BLaER1 treated with 17β-estradiol and CSF1 and Interleukin-3, amounts not matched to agents 10 nM and 100 nM (cell line): Measurements from ENCODE around the gene HDGFL3.
A peak's percentile ranks its signal among the peaks of the same experiment; 100 is the strongest.
"Not testable (repeated sequence)": the region's sequence is repeated elsewhere in the genome, so short reads cannot be mapped to it uniquely, and the experiment has no call there.

Experiments used
- H3K27ac ChIP-seq, 11 experiments: shearing (Covaris generic); formaldehyde crosslinking; 2 replicates each; pipeline ENCODE4 v1.8.1; 2022
- H3K27me3 ChIP-seq, 11 experiments: shearing (Covaris generic); formaldehyde crosslinking; 2 replicates each; pipeline ENCODE4 v1.8.1; 2022
- H3K36me3 ChIP-seq, 11 experiments: shearing (Covaris generic); formaldehyde crosslinking; 2 replicates each; pipeline ENCODE4 v1.8.1; 2022
- H3K4me1 ChIP-seq, 10 experiments: shearing (Covaris generic); formaldehyde crosslinking; 2 replicates each; pipeline ENCODE4 v1.8.1; 2022
- H3K4me2 ChIP-seq, 11 experiments: shearing (Covaris generic); formaldehyde crosslinking; 2 replicates each; pipeline ENCODE4 v1.8.1; 2022
- H3K4me3 ChIP-seq, 10 experiments: shearing (Covaris generic); formaldehyde crosslinking; 2 replicates each; pipeline ENCODE4 v1.8.1; 2022
- H3K9ac ChIP-seq, 11 experiments: shearing (Covaris generic); formaldehyde crosslinking; 2 replicates each; pipeline ENCODE4 v1.8.1; 2022
- H3K9me3 ChIP-seq, 11 experiments: shearing (Covaris generic); formaldehyde crosslinking; replicated peaks in 1 of 11; 2 replicates each; pipeline ENCODE4 v1.8.1; 2022
- H4K20me1 ChIP-seq, 11 experiments: shearing (Covaris generic); formaldehyde crosslinking; 2 replicates each; pipeline ENCODE4 v1.8.1; 2022
- Cebpa-rat ChIP-seq, 11 experiments: shearing (Covaris generic); IDR thresholded peaks; 2 replicates each; pipeline ENCODE4 v1.8.1; 2022

Gene HDGFL3

DNA sequence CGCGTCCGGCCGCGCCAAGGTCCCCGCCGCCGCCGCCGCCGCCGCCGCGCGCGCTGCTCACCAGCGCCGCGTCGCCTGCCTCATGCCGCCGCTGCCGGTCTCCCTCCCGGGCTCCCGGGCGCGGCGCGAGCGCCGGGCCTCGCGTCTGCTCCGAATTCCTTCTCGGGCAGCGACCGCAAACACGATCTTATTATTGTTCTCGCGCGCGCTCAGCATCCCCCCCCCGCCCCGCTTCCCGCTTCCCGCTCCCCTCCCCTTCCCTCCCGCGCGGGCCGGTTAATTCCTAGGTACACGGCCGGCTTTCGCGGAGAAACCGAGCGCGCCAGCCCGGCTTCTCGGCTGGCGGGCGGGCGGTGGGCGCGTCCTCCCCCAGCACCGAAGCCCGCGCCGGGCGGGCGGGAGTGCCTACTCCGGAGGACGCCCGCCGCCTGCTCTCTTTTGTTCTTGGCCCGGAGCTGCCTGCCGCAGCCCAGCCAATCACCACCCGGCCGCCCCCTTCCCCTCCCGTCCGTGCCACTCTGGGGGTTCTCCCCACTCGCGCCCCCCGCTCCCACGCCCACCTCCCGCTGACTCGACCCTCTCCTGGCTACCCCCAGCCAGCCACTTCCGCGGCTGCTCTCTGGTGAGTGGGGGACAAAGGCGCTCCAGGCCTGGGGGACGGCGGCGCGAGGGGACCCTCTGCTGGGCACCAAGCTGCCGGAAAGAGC is at the start of gene HDGFL3:
Gene HDGFL3, minus strand, starts transcription at position 164 of the 707 bp plus-strand sequence. CDS start 409 bp downstream, outside the sequence.
- peaks cover 18 to 34% (median 25%) of the 10 kb centered on the region in 10 experiments for H3K4me1 ChIP-seq
- H3K9ac ChIP-seq: peak within 1 kb of the TSS; percentile 91 to 98 (median 96)
- no peak for TF ChIP-seq Cebpa-rat (IDR thresholded peaks at IDR 0.05)
- H3K27me3 ChIP-seq: no peaks in the 10 kb centered on the region
- no peaks in the 10 kb centered on the region for H3K9me3 ChIP-seq
- peak within 1 kb of the TSS; percentile 92 to 97 (median 95) for H3K27ac ChIP-seq
- peak within 1 kb of the TSS; percentile 73 to 94 (median 83) for H3K4me2 ChIP-seq
- peaks cover 0 to 5% (median 0%) of the 10 kb centered on the region in 11 experiments; a peak in 3 of 22 replicates for H3K36me3 ChIP-seq
- peaks cover 0 to 34% (median 18%) of the 10 kb centered on the region in 11 experiments; a peak in 14 of 22 replicates for H4K20me1 ChIP-seq
- peak within 1 kb of the TSS; percentile 83 to 98 (median 92) for H3K4me3 ChIP-seq

- Histone ChIP-seq H4K20me1 (no peaks in the 10 kb centered on the region), H3K4me3 (no peak overlapping the region), H3K4me2 (no peak overlapping the region), H3K9ac (no peak overlapping the region), H3K27ac (no peak overlapping the region), H3K9me3 (0 out of 22 replicates have a peak, but pooled peaks cover 0 to 2% (median 0%) of the 10 kb centered on the region in 11 experiments), H3K4me1 (no peaks in the 10 kb centered on the region), H3K36me3 (no peaks in the 10 kb centered on the region), H3K27me3 (no peaks in the 10 kb centered on the region)
- no peak for TF ChIP-seq Cebpa-rat (IDR thresholded peaks at IDR 0.05)
These were observed 43.2 kb upstream of the HDGFL3 start for GRCh38 chr15:83250781-83251180.

GRCh38 chr15:83249030-83249343 is 41.4 kb upstream of the HDGFL3 start:
- H3K9ac ChIP-seq: peak overlapping the region in 1 of 11 experiments; percentile 41; a peak in 1 of 22 replicates
- H3K4me2 ChIP-seq: no peak overlapping the region
- no peaks in the 10 kb centered on the region for H3K4me1 ChIP-seq
- no peak overlapping the region for H3K4me3 ChIP-seq
- no peaks in the 10 kb centered on the region for H3K27me3 ChIP-seq
- H4K20me1 ChIP-seq: no peaks in the 10 kb centered on the region
- no peak for TF ChIP-seq Cebpa-rat (IDR thresholded peaks at IDR 0.05)
- H3K9me3 ChIP-seq: peaks cover 0 to 7% (median 0%) of the 10 kb centered on the region in 11 experiments; a peak in 1 of 22 replicates
- no peak overlapping the region for H3K27ac ChIP-seq
- H3K36me3 ChIP-seq: no peaks in the 10 kb centered on the region

GRCh38 chr15:83248151-83249029 is 40.8 kb upstream of the HDGFL3 start:
- H3K27me3 ChIP-seq: no peaks in the 10 kb centered on the region
- no peak overlapping the region for H3K27ac ChIP-seq
- H3K4me1 ChIP-seq: peaks cover 0 to 5% (median 5%) of the 10 kb centered on the region in 10 experiments; a peak in 8 of 20 replicates
- H4K20me1 ChIP-seq: no peaks in the 10 kb centered on the region
- peaks cover 0 to 7% (median 3%) of the 10 kb centered on the region in 11 experiments; a peak in 1 of 22 replicates for H3K9me3 ChIP-seq
- TF ChIP-seq Cebpa-rat (IDR thresholded peaks at IDR 0.05): no peak
- peak overlapping the region in 1 of 11 experiments; percentile 20; a peak in 1 of 22 replicates for H3K4me2 ChIP-seq
- H3K36me3 ChIP-seq: no peaks in the 10 kb centered on the region
- H3K9ac ChIP-seq: peak overlapping the region in 1 of 11 experiments; percentile 41; a peak in 1 of 22 replicates
- H3K4me3 ChIP-seq: no peak overlapping the region

DNA sequence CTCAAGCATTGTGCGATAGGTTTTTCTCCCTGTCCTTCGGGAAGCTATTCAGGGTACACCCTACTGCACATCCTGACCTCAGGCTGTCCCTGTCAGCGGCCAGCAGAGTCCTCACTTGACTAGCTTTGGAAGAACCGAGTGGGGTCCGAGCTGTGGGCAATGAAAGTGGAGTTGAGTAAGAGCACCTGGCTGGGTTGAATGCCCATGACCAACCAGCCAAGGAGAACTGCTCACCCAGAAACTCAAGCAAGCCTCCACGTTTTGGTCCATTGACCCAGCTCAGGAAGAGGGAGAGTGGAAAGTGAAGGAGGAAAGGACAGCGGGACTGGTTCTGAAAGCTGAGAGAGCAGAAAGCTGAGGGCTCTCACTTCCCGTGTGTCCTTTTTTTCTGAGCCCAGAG is 36.0 kb upstream of the HDGFL3 start:
- TF ChIP-seq Cebpa-rat (IDR thresholded peaks at IDR 0.05): no peak
- Histone ChIP-seq H3K27ac (no peak overlapping the region), H3K9me3 (peaks cover 10 to 24% (median 19%) of the 10 kb centered on the region in 11 experiments), H3K4me1 (peaks cover 0 to 6% (median 5%) of the 10 kb centered on the region in 10 experiments; a peak in 8 of 20 replicates), H3K9ac (no peak overlapping the region), H3K27me3 (no peaks in the 10 kb centered on the region), H3K4me3 (no peak overlapping the region), H3K4me2 (peak overlapping the region in 7 of 11 experiments; percentile 5 to 34 (median 29); a peak in 8 of 22 replicates), H4K20me1 (no peaks in the 10 kb centered on the region), H3K36me3 (no peaks in the 10 kb centered on the region)

DNA sequence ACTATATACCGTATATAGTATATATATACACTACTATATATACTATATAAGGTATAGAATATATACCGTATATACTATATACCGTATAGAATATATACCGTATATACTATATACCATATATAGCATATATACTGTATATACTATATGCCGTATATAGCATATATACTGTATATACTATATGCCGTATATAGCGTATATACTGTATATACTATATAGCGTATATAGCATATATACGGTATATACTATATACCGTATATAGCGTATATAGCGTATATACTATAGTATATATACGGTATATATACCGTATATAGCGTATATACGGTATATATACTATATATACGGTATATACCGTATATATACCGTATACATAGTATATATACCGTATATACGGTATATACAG is 22.6 kb upstream of the HDGFL3 start:
- Histone ChIP-seq H3K4me3 (no peak overlapping the region), H3K27ac (no peak overlapping the region), H3K27me3 (no peaks in the 10 kb centered on the region), H3K9me3 (peaks cover 0 to 3% (median 0%) of the 10 kb centered on the region in 11 experiments; a peak in 2 of 22 replicates), H3K4me2 (no peak overlapping the region), H3K9ac (no peak overlapping the region), H4K20me1 (no peaks in the 10 kb centered on the region), H3K4me1 (no peaks in the 10 kb centered on the region), H3K36me3 (no peaks in the 10 kb centered on the region)
- TF ChIP-seq Cebpa-rat (IDR thresholded peaks at IDR 0.05): no peak

DNA sequence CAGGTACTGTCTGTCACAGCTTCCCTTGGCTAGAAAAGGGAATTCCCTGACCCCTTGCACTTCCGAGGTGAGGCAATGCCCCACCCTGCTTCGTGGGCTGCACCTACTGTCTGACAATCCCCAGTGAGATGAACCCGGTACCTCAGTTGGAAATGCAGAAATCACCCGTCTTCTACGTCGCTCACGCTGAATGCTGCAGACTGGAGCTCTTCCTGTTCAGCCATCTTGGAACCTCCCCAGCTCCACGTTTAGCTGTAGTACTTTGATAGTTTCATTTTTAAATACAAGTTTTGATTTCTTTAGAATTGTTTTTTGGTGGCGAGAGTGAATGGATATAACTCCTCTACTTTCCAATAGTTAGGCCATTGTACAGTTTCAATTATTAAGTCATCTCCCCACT is 17.8 kb upstream of the HDGFL3 start:
- no peak overlapping the region for H3K4me3 ChIP-seq
- no peaks in the 10 kb centered on the region for H3K27me3 ChIP-seq
- H3K9me3 ChIP-seq: peaks cover 0 to 7% (median 0%) of the 10 kb centered on the region in 11 experiments; a peak in 3 of 22 replicates
- H4K20me1 ChIP-seq: no peaks in the 10 kb centered on the region
- no peak overlapping the region for H3K27ac ChIP-seq
- no peak overlapping the region for H3K9ac ChIP-seq
- no peak for TF ChIP-seq Cebpa-rat (IDR thresholded peaks at IDR 0.05)
- no peaks in the 10 kb centered on the region for H3K4me1 ChIP-seq
- no peaks in the 10 kb centered on the region for H3K36me3 ChIP-seq
- no peak overlapping the region for H3K4me2 ChIP-seq

- not testable (repeated sequence) for H3K9ac ChIP-seq, H3K27me3 ChIP-seq, H3K36me3 ChIP-seq, H3K4me2 ChIP-seq, H3K4me1 ChIP-seq, H4K20me1 ChIP-seq, H3K4me3 ChIP-seq, H3K27ac ChIP-seq
- peaks cover 0 to 10% (median 0%) of the 10 kb centered on the region in 11 experiments; a peak in 4 of 22 replicates for H3K9me3 ChIP-seq
These were observed 14.2 kb upstream of the HDGFL3 start for GRCh38 chr15:83221781-83222180.

DNA sequence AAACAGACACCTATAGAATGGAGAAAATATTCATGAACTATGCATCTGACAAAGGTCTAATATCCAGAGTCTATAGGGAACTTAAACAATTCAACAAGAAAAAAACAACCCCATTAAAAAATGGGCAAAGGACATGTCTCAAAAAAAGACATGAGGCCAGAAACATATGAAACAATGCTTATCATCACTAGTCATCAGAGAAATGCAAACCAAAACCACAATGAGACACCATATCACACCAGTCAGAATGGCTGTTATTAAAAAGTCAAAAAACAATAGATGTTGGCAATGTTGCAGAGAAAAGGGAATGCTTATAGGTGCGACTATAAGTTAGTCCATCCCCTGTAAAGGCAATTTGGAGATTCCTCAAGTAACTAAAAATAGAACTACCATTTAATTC is 11.4 kb upstream of the HDGFL3 start:
- H3K9ac ChIP-seq: no peak overlapping the region
- H3K36me3 ChIP-seq: no peaks in the 10 kb centered on the region
- H3K27ac ChIP-seq: no peak overlapping the region
- H3K4me2 ChIP-seq: no peak overlapping the region
- no peaks in the 10 kb centered on the region for H3K4me1 ChIP-seq
- H3K9me3 ChIP-seq: peaks cover 0 to 21% (median 10%) of the 10 kb centered on the region in 11 experiments; a peak in 18 of 22 replicates
- no peaks in the 10 kb centered on the region for H4K20me1 ChIP-seq
- TF ChIP-seq Cebpa-rat (IDR thresholded peaks at IDR 0.05): no peak
- no peak overlapping the region for H3K4me3 ChIP-seq
- H3K27me3 ChIP-seq: no peaks in the 10 kb centered on the region
